Measurements from ENCODE around the gene CBFA2T3.

GRCh38 chr16:88917915-88918627, 58.9 kb downstream of the CBFA2T3 start:
- TF ChIP-seq CTCF (IDR thresholded peaks at IDR 0.05) (no peak), POLR2A (IDR thresholded peaks at IDR 0.05) (no peak)
